Measurements from ENCODE around the gene CASQ2. TPM values are rescaled to one million over a fixed set of nuclear protein-coding genes. Genes with fewer than 3 reads are reported as not detected.

CASQ2 gene
- total and polyA plus RNA-seq, 2 of the 13 experiments (the other 11 are each of a cell fraction or from before 2014, with no cell fraction given), result not detected

- TF ChIP-seq THAP8 (CRISPR knock-in tag; IDR thresholded peaks at IDR 0.05; ENCODE audit: borderline replicate concordance) (no peak), AGO1 (IDR thresholded peaks at IDR 0.05; ENCODE audit: low read depth, low read length, poor library complexity, severe bottlenecking) (no peak), HOMEZ (CRISPR knock-in tag; IDR thresholded peaks at IDR 0.05; ENCODE audit: low read depth) (0 out of 2 replicates have a peak, but pooled peaks have one; percentile 44), TOE1 (CRISPR knock-in tag; IDR thresholded peaks at IDR 0.05) (no peak), ZNF124 (CRISPR knock-in tag; IDR thresholded peaks at IDR 0.05) (peak; percentile 34; the same call in 1 of the 2 replicates), ONECUT2 (CRISPR knock-in tag; IDR thresholded peaks at IDR 0.05) (no peak), SRSF9 (IDR thresholded peaks at IDR 0.05; ENCODE audit: borderline replicate concordance, insufficient read depth, low read depth, low read length, poor library complexity, severe bottlenecking) (no peak), FOXP1 (IDR thresholded peaks at IDR 0.05) (no peak), FOXP1 (CRISPR knock-in tag; IDR thresholded peaks at IDR 0.05) (no peak), RBFOX2 (IDR thresholded peaks at IDR 0.05; ENCODE audit: low read depth, low read length) (no peak), CERS6 (CRISPR knock-in tag; IDR thresholded peaks at IDR 0.05) (no peak), LCORL (IDR thresholded peaks at IDR 0.05) (no peak), LCORL (CRISPR knock-in tag; IDR thresholded peaks at IDR 0.05) (no peak), ZNF792 (CRISPR knock-in tag; IDR thresholded peaks at IDR 0.05) (no peak), STAG1 (CRISPR knock-in tag; IDR thresholded peaks at IDR 0.05) (peak; percentile 84), SP1 (IDR thresholded peaks at IDR 0.05) (no peak), SP1 (CRISPR knock-in tag; IDR thresholded peaks at IDR 0.05) (no peak), RFX1 (IDR thresholded peaks at IDR 0.05) (no peak), KLF15 (CRISPR knock-in tag; IDR thresholded peaks at IDR 0.05; ENCODE audit: borderline replicate concordance) (no peak), IRF9 (CRISPR knock-in tag; IDR thresholded peaks at IDR 0.05; ENCODE audit: borderline replicate concordance) (no peak), TEF (CRISPR knock-in tag; IDR thresholded peaks at IDR 0.05) (no peak), ZNF644 (CRISPR knock-in tag; IDR thresholded peaks at IDR 0.05; ENCODE audit: low read depth) (no peak), HNRNPL (IDR thresholded peaks at IDR 0.05; ENCODE audit: low read depth, low read length) (no peak), ZNF619 (CRISPR knock-in tag; IDR thresholded peaks at IDR 0.05) (no peak), ZNF775 (CRISPR knock-in tag; IDR thresholded peaks at IDR 0.05; ENCODE audit: borderline replicate concordance) (no peak), ZNF430 (CRISPR knock-in tag; IDR thresholded peaks at IDR 0.05) (no peak), SAP130 (CRISPR knock-in tag; IDR thresholded peaks at IDR 0.05; ENCODE audit: low read depth) (peak; percentile 42; the same call in 1 of the 2 replicates), TARDBP (CRISPR knock-in tag; IDR thresholded peaks at IDR 0.05) (0 out of 2 replicates have a peak, but pooled peaks have one; percentile 32), ADNP (CRISPR knock-in tag; IDR thresholded peaks at IDR 0.05) (no peak), SMAD3 (CRISPR knock-in tag; IDR thresholded peaks at IDR 0.05) (no peak), IRF2 (CRISPR knock-in tag; IDR thresholded peaks at IDR 0.05) (peak; percentile 32; the same call in 1 of the 2 replicates)
These were observed 3.4 kb upstream of the CASQ2 start (continued) for GRCh38 chr1:115771847-115772457.
